ENCODE measurements around the gene MRPS12. TPM values are rescaled to one million over a fixed set of nuclear protein-coding genes. Genes with fewer than 3 reads are reported as not detected.

MRPS12 gene
- total and polyA plus RNA-seq, 2 of the 13 experiments (the other 11 are each of a cell fraction or from before 2014, with no cell fraction given) = 27.5 to 54.8 TPM

DNA sequence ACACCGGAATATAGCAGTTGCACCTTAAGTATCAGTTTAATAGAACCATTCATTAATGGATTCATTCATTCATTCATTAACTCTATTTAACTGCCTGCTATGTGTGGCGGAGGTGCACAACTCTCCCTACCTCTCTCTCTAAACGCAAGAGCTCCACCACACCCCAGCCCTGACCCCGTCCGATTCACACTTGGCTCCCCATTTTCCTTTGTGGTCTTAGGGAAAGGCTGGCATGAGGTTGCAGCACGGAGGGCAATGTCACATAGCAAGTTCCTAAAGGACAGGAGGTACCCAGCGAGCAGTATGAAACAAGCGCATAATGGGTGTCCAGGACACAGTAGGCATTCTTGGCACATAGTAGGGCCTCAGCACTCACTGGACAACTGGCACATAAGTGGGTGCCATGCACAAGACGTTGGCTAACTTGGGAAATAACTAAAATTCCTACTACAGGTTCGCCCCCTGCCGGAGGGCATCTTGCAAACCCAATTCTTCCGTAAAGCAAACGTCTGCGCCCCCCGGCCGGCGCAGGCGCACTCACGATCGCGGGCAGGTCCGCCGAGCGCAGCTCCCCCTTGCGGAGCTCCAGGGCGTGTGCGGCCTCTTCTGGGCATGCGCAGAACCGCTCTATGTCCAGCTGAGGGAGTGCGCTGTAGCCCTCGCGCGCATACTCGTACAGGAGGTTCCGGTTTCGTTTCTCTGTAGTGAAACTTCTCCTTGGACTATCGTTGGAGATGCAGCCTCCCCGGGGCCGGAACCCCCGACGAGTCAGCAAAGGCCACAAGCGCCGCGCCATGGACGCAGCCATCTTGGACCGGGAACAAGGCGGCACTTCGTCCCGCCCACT, 592 bp upstream of the MRPS12 start, which contains the start of gene SARS2 (continued):
- TF ChIP-seq, protein P1, sequence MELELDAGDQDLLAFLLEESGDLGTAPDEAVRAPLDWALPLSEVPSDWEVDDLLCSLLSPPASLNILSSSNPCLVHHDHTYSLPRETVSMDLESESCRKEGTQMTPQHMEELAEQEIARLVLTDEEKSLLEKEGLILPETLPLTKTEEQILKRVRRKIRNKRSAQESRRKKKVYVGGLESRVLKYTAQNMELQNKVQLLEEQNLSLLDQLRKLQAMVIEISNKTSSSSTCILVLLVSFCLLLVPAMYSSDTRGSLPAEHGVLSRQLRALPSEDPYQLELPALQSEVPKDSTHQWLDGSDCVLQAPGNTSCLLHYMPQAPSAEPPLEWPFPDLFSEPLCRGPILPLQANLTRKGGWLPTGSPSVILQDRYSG (CRISPR knock-in tag; IDR thresholded peaks at IDR 0.05) = no peak
- no peak for TF ChIP-seq ZNF841 (CRISPR knock-in tag; IDR thresholded peaks at IDR 0.05; ENCODE audit: borderline replicate concordance)
- TF ChIP-seq, protein P2, sequence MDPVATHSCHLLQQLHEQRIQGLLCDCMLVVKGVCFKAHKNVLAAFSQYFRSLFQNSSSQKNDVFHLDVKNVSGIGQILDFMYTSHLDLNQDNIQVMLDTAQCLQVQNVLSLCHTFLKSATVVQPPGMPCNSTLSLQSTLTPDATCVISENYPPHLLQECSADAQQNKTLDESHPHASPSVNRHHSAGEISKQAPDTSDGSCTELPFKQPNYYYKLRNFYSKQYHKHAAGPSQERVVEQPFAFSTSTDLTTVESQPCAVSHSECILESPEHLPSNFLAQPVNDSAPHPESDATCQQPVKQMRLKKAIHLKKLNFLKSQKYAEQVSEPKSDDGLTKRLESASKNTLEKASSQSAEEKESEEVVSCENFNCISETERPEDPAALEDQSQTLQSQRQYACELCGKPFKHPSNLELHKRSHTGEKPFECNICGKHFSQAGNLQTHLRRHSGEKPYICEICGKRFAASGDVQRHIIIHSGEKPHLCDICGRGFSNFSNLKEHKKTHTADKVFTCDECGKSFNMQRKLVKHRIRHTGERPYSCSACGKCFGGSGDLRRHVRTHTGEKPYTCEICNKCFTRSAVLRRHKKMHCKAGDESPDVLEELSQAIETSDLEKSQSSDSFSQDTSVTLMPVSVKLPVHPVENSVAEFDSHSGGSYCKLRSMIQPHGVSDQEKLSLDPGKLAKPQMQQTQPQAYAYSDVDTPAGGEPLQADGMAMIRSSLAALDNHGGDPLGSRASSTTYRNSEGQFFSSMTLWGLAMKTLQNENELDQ (CRISPR knock-in tag; IDR thresholded peaks at IDR 0.05; ENCODE audit: borderline replicate concordance) = no peak
- no peak for TF ChIP-seq RFX1 (IDR thresholded peaks at IDR 0.05)
- TF ChIP-seq PPARG (CRISPR knock-in tag; conservative IDR thresholded peaks at IDR 0.05) = peak; percentile 54
- TF ChIP-seq, protein P3, sequence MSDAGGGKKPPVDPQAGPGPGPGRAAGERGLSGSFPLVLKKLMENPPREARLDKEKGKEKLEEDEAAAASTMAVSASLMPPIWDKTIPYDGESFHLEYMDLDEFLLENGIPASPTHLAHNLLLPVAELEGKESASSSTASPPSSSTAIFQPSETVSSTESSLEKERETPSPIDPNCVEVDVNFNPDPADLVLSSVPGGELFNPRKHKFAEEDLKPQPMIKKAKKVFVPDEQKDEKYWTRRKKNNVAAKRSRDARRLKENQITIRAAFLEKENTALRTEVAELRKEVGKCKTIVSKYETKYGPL (CRISPR knock-in tag; IDR thresholded peaks at IDR 0.05) = no peak
- TF ChIP-seq, protein P4, sequence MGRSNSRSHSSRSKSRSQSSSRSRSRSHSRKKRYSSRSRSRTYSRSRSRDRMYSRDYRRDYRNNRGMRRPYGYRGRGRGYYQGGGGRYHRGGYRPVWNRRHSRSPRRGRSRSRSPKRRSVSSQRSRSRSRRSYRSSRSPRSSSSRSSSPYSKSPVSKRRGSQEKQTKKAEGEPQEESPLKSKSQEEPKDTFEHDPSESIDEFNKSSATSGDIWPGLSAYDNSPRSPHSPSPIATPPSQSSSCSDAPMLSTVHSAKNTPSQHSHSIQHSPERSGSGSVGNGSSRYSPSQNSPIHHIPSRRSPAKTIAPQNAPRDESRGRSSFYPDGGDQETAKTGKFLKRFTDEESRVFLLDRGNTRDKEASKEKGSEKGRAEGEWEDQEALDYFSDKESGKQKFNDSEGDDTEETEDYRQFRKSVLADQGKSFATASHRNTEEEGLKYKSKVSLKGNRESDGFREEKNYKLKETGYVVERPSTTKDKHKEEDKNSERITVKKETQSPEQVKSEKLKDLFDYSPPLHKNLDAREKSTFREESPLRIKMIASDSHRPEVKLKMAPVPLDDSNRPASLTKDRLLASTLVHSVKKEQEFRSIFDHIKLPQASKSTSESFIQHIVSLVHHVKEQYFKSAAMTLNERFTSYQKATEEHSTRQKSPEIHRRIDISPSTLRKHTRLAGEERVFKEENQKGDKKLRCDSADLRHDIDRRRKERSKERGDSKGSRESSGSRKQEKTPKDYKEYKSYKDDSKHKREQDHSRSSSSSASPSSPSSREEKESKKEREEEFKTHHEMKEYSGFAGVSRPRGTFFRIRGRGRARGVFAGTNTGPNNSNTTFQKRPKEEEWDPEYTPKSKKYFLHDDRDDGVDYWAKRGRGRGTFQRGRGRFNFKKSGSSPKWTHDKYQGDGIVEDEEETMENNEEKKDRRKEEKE (IDR thresholded peaks at IDR 0.05) = no peak
- TF ChIP-seq, protein P5, sequence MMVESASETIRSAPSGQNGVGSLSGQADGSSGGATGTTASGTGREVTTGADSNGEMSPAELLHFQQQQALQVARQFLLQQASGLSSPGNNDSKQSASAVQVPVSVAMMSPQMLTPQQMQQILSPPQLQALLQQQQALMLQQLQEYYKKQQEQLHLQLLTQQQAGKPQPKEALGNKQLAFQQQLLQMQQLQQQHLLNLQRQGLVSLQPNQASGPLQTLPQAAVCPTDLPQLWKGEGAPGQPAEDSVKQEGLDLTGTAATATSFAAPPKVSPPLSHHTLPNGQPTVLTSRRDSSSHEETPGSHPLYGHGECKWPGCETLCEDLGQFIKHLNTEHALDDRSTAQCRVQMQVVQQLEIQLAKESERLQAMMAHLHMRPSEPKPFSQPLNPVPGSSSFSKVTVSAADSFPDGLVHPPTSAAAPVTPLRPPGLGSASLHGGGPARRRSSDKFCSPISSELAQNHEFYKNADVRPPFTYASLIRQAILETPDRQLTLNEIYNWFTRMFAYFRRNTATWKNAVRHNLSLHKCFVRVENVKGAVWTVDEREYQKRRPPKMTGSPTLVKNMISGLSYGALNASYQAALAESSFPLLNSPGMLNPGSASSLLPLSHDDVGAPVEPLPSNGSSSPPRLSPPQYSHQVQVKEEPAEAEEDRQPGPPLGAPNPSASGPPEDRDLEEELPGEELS (CRISPR knock-in tag; IDR thresholded peaks at IDR 0.05) = no peak
- TF ChIP-seq BCL6 (CRISPR knock-in tag; IDR thresholded peaks at IDR 0.05) = peak; percentile 17; the same call in 1 of the 2 replicates
- TF ChIP-seq ZNF451 (CRISPR knock-in tag; IDR thresholded peaks at IDR 0.05) = peak; percentile 67; the same call in 1 of the 2 replicates
- TF ChIP-seq ZMYM4 (CRISPR knock-in tag; IDR thresholded peaks at IDR 0.05) = peak; percentile 36; the same call in 1 of the 2 replicates
- 0 out of 2 replicates have a peak, but pooled peaks have one; percentile 31 for TF ChIP-seq ZNF589 (CRISPR knock-in tag; conservative IDR thresholded peaks at IDR 0.05)
- TF ChIP-seq ZSCAN21 (CRISPR knock-in tag; IDR thresholded peaks at IDR 0.05; ENCODE audit: borderline replicate concordance) = 0 out of 2 replicates have a peak, but pooled peaks have one; percentile 11
- TF ChIP-seq, protein P6, sequence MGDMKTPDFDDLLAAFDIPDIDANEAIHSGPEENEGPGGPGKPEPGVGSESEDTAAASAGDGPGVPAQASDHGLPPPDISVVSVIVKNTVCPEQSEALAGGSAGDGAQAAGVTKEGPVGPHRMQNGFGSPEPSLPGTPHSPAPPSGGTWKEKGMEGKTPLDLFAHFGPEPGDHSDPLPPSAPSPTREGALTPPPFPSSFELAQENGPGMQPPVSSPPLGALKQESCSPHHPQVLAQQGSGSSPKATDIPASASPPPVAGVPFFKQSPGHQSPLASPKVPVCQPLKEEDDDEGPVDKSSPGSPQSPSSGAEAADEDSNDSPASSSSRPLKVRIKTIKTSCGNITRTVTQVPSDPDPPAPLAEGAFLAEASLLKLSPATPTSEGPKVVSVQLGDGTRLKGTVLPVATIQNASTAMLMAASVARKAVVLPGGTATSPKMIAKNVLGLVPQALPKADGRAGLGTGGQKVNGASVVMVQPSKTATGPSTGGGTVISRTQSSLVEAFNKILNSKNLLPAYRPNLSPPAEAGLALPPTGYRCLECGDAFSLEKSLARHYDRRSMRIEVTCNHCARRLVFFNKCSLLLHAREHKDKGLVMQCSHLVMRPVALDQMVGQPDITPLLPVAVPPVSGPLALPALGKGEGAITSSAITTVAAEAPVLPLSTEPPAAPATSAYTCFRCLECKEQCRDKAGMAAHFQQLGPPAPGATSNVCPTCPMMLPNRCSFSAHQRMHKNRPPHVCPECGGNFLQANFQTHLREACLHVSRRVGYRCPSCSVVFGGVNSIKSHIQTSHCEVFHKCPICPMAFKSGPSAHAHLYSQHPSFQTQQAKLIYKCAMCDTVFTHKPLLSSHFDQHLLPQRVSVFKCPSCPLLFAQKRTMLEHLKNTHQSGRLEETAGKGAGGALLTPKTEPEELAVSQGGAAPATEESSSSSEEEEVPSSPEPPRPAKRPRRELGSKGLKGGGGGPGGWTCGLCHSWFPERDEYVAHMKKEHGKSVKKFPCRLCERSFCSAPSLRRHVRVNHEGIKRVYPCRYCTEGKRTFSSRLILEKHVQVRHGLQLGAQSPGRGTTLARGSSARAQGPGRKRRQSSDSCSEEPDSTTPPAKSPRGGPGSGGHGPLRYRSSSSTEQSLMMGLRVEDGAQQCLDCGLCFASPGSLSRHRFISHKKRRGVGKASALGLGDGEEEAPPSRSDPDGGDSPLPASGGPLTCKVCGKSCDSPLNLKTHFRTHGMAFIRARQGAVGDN (CRISPR knock-in tag; IDR thresholded peaks at IDR 0.05) = peak; percentile 79
